Left ventricle myocardium inferior (tissue), 1 donor: ENCODE data around the gene SULF2. TPM values are rescaled to one million over a fixed set of nuclear protein-coding genes. Genes with fewer than 3 reads are reported as not detected.
A peak's percentile ranks its signal among the peaks of the same experiment; 100 is the strongest.

Experiments
- DNase-seq: peaks from one replicate; pipeline ENCODE4 v3.0.0-alpha.2; 2020
- H3K27ac ChIP-seq: fragments of 200-600 bp; replicated peaks from 2 replicates; pipeline ENCODE4 v1.8.0; 2021
- H3K27me3 ChIP-seq: fragments of 200-600 bp; 2 replicates; pipeline ENCODE4 v1.8.0; 2021; ENCODE audit warnings: low read depth
- H3K36me3 ChIP-seq: fragments of 200-600 bp; 2 replicates; pipeline ENCODE4 v1.8.0; 2021
- H3K4me1 ChIP-seq: fragments of 200-600 bp; 2 replicates; pipeline ENCODE4 v1.8.0; 2021
- H3K4me3 ChIP-seq: fragments of 200-600 bp; 2 replicates; pipeline ENCODE4 v1.8.0; 2021; ENCODE audit warnings: mild to moderate bottlenecking, moderate library complexity
- H3K9me3 ChIP-seq: fragments of 200-600 bp; replicated peaks from 2 replicates; pipeline ENCODE4 v1.8.0; 2021
- CTCF ChIP-seq: fragments of 200-600 bp; IDR thresholded peaks from 2 replicates; pipeline ENCODE4 v1.8.0; 2021; ENCODE audit warnings: antibody characterized with exemption, mild to moderate bottlenecking, borderline replicate concordance
- intact Hi-C: fragments of 100-400 bp; cut with micrococcal nuclease; formaldehyde crosslinking; loops from one replicate; pipeline ENCODE4 v1.11.0; 2022
- total RNA-seq: library from RNA; stranded (reverse); fragmentation: NEBNext Ultra II Directional; extraction: Animal tissue kit (Norgen Biotek cat#: 25700); gene quantifications from one replicate; pipeline ENCODE4 v1.2.1, GENCODE V29; 2021
- donor health status: DM: no; HTN: yes; CAD: no; lungs with severe emphysema.

The SULF2 gene
- total RNA-seq, 1 donor from 2014 or later = 40.7 TPM

GRCh38 chr20:47610945-47611250, 174.4 kb downstream of the SULF2 start:
- no peaks in the 10 kb centered on the region for H3K9me3 ChIP-seq
- no peaks in the 10 kb centered on the region for H3K27me3 ChIP-seq
- DNase-seq = no peak
- H3K4me1 ChIP-seq = peaks cover 81% of the 10 kb centered on the region
- no peak for TF ChIP-seq CTCF
- intact Hi-C loops = loop anchor here (10.0 kb wide), 1 partner anchor 106 kb away; the partner anchor contains the start of gene NCOA3
- H3K4me3 ChIP-seq = no peak overlapping the region
- no peaks in the 10 kb centered on the region for H3K36me3 ChIP-seq
- peak overlapping the region; percentile 24 for H3K27ac ChIP-seq

GRCh38 chr20:47610247-47610944, 174.9 kb downstream of the SULF2 start:
- H3K9me3 ChIP-seq = no peaks in the 10 kb centered on the region
- no peaks in the 10 kb centered on the region for H3K27me3 ChIP-seq
- intact Hi-C loops = loop anchor here (10.0 kb wide), 1 partner anchor 106 kb away; the partner anchor contains the start of gene NCOA3
- no peak for DNase-seq
- peak overlapping the region; percentile 24 for H3K27ac ChIP-seq
- H3K36me3 ChIP-seq = no peaks in the 10 kb centered on the region
- no peak overlapping the region for H3K4me3 ChIP-seq
- TF ChIP-seq CTCF = no peak
- peaks cover 80% of the 10 kb centered on the region for H3K4me1 ChIP-seq

- H3K36me3 ChIP-seq = no peaks in the 10 kb centered on the region
- peaks cover 66% of the 10 kb centered on the region for H3K4me1 ChIP-seq
- no peaks in the 10 kb centered on the region for H3K9me3 ChIP-seq
- intact Hi-C loops = no loop called here
- H3K27ac ChIP-seq = no peak overlapping the region
- no peaks in the 10 kb centered on the region for H3K27me3 ChIP-seq
- no peak for TF ChIP-seq CTCF
- H3K4me3 ChIP-seq = no peak overlapping the region
- DNase-seq = no peak
Measured at GRCh38 chr20:47609001-47609400, 176.3 kb downstream of the SULF2 start.
